ENCODE data around the gene DPEP2NB. TPM values are rescaled to one million over a fixed set of nuclear protein-coding genes. Genes with fewer than 3 reads are reported as not detected.
"Not testable (repeated sequence)": the region's sequence is repeated elsewhere in the genome, so short reads cannot be mapped to it uniquely, and the experiment has no call there.

Gene DPEP2NB
- total RNA-seq, 1 donor from 2014 or later, result not detected

DNA sequence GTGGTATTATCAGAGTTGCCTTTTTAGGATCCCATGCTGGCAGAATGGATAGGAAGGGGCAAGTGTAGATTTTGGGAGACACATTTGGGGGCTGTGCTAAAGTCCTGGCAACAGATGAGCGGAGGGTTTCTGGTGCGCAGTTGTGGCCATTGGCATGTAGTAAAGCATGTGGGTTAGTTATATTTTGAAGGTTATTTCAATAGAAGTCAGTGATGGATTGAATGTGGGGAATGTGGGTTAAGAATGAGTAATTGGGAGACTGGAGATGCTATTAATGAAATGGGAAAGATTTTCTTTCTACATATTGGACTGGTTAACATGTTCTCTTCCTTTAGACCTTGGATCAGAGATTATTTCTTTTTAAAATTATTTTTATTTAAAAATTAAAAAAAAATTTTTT is 17.4 kb upstream of the DPEP2NB start:
- DNase-seq (ENCODE audit: low read depth), result no peak
- H3K4me3 ChIP-seq (ENCODE audit: low read depth, low read length), result no peak overlapping the region
- TF ChIP-seq, protein P1, sequence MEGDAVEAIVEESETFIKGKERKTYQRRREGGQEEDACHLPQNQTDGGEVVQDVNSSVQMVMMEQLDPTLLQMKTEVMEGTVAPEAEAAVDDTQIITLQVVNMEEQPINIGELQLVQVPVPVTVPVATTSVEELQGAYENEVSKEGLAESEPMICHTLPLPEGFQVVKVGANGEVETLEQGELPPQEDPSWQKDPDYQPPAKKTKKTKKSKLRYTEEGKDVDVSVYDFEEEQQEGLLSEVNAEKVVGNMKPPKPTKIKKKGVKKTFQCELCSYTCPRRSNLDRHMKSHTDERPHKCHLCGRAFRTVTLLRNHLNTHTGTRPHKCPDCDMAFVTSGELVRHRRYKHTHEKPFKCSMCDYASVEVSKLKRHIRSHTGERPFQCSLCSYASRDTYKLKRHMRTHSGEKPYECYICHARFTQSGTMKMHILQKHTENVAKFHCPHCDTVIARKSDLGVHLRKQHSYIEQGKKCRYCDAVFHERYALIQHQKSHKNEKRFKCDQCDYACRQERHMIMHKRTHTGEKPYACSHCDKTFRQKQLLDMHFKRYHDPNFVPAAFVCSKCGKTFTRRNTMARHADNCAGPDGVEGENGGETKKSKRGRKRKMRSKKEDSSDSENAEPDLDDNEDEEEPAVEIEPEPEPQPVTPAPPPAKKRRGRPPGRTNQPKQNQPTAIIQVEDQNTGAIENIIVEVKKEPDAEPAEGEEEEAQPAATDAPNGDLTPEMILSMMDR (conservative IDR thresholded peaks at IDR 0.05; ENCODE audit: low read depth, low read length), result no peak

DNA sequence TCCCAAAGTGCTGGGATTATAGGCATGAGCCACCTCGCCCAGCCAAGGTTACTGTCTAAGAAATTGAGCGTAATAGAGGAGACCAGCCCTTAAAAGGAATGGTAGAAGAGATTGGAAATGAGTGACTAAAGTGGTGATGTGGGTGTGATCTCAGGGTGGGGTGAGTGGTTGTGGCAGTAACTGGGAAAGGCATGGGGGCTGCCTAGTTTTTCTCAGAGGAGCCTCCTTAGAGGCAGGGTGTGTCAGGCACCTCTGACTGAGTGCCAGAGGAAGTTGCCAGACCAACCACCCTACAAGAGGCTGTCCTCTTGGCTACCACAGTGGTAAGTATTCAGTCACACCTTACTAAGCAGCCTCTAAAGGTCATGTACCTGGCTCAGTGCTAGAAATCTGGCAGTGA is 16.2 kb upstream of the DPEP2NB start:
- TF ChIP-seq, protein P1 (conservative IDR thresholded peaks at IDR 0.05; ENCODE audit: low read depth, low read length), result no peak
- no peak overlapping the region for H3K4me3 ChIP-seq (ENCODE audit: low read depth, low read length)
- DNase-seq (ENCODE audit: low read depth), result no peak

DNA sequence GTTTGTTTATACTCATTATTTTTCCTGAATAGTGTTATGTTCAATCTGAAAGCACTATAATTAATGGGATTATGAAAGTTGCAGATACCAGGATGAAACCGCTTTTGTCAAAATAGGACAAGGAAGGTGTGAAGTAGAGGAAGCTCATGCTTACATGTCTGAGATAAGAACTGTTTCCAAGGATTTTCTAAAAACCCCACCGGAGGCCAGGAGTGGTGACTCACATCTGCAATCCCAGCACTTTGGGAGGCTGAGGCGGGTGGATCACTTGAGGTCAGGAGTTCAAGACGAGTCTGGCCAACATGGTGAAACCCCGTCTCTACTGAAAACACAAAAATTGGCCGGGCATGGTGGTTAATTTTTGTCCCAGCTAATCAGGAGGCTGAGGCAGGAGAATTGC is 14.4 kb upstream of the DPEP2NB start:
- H3K4me3 ChIP-seq (ENCODE audit: low read depth, low read length); DNase-seq (ENCODE audit: low read depth): not testable (repeated sequence)

DNA sequence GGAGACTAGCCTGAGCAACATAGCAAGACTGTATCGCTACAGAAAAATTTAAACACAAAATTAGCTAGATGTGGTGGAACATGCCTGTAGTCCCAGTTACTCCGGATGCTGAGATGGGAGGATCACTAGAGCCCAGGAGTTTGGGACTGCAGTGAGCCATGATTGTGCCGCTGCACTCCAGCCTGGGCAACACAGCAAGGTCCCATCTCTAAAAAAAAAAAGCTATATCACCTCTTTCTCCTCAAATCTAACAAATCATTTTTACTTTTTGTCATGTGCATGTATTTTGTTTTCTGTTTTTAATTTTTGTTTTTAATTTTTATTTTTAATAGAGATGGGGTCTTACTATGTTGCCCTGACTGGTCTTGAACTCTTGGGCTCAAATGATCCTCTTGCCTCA is 13.3 kb upstream of the DPEP2NB start:
- no peak for DNase-seq (ENCODE audit: low read depth)
- H3K4me3 ChIP-seq (ENCODE audit: low read depth, low read length), result no peak overlapping the region
- TF ChIP-seq, protein P1 (conservative IDR thresholded peaks at IDR 0.05; ENCODE audit: low read depth, low read length), result no peak

DNA sequence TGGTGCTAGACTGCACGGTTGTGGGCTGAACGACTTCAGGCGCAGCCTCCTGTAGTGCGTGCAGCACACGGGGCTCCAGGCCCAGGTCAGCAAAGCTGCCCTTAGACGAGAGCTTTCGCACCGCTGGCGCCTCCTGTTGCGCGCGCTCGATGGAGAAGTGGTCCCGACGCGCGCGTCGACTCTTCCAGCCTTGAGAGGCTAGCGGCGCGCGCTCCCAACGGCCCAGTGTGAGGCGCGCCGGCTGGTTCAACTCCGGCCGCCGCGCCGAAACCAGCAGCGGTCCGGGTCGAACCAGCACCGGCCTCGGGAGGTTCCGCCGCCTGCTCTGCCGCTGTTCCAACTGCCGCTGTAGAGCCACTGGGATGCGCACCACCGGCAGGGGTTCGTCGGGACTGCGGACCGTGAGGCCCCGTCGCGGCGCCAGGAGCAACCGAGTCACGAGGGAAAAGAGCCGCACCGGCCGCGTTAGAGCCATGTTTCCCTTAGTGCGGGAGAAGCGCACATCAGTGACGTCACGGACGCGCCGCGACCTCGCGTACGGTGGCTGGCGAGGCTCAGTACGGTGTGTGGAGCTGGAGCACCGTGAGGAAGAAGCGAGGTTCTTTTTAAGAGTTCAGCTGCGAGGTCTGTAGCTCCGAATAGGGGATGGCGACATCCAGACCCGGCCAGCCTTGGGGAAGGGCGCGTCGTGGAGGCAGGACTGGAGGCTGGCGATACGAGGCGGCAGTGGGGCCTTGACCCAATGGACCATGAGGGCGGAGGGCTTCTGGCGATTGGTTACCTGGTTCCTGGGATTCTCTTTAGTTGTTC is 7.2 kb upstream of the DPEP2NB start, which contains the start of the genes DDX28 and DUS2:
TSS of gene DDX28 (minus strand) at position 505 of the 810 bp plus-strand sequence. CDS start at position 475, 30 bp downstream.
TSS of gene DUS2 (plus strand) at position 557 of the 810 bp plus-strand sequence. CDS start 14,740 bp downstream, outside the sequence.
- H3K4me3 ChIP-seq (ENCODE audit: low read depth, low read length), result peak within 1 kb of the TSS; percentile 96
- TF ChIP-seq, protein P1 (conservative IDR thresholded peaks at IDR 0.05; ENCODE audit: low read depth, low read length), result no peak
- DNase-seq (ENCODE audit: low read depth), result peak; percentile 63

DNA sequence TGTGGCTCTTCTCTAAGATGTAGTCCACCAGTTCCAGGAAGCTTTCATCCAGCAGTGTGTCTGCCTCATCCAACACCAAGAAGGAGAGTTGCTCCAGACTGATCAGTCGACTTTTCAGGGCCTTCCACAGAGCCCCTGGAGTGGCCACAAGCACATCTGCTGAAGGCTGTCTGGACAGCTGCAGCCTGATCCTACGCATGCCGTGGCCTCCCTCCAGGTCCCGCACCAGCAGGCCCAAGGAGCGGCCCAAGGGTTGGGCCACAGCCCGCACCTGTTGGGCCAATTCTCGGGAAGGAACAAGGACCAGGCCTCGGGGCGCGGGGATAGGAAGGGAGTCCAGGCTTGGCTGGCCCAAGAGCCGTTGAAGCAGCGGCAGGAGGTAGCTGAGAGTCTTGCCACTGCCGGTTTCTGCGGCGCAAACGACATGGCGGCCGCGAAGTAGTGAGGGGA is 6.6 kb upstream of the DPEP2NB start:
- H3K4me3 ChIP-seq (ENCODE audit: low read depth, low read length), result peak overlapping the region; percentile 96
- TF ChIP-seq, protein P1 (conservative IDR thresholded peaks at IDR 0.05; ENCODE audit: low read depth, low read length), result no peak
- DNase-seq (ENCODE audit: low read depth), result no peak

DNA sequence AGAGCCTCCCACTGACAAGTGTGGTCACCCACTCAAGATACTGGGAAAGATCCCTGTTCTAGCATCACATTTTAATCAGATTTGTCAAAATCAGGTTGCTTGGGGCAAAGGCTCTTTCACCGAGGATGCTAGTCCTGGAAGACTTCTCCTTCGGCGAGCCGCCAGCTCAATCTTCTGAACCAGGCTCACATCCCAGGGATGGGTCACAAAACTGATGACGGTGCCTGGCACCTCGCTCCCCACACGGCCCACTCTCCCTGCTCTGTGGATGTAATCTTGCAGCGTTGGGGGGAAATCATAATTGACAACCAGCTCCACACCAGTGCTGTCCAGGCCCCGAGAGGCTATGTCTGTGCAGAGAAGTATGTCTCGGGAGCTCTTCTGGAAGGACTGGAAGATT is 5.8 kb upstream of the DPEP2NB start:
- DNase-seq (ENCODE audit: low read depth), result no peak
- TF ChIP-seq, protein P1 (conservative IDR thresholded peaks at IDR 0.05; ENCODE audit: low read depth, low read length), result no peak
- peak overlapping the region; percentile 96 for H3K4me3 ChIP-seq (ENCODE audit: low read depth, low read length)
